Neural cell (in vitro differentiated cells): ENCODE measurements around the gene BMPR1B.

Source experiments
- CTCF ChIP-seq: fragments of 450-650 bp; IDR thresholded peaks from 2 replicates; pipeline ENCODE4 v1.5.1; 2014; ENCODE audit warnings: antibody characterized with exemption, mild to moderate bottlenecking, moderate library complexity; ENCODE audit not compliant: poor library complexity, severe bottlenecking
- EP300 ChIP-seq: fragments of 450-650 bp; conservative IDR thresholded peaks from 2 replicates; pipeline ENCODE4 v1.6.1; 2014; ENCODE audit warnings: antibody characterized with exemption, mild to moderate bottlenecking, moderate library complexity; ENCODE audit not compliant: poor library complexity, severe bottlenecking
- EZH2 ChIP-seq: fragments of 200-600, 300-800 bp; shearing (Covaris generic), sonication (generic); IDR thresholded peaks from 2 replicates; pipeline ENCODE4 v1.6.1; 2014; ENCODE audit warnings: antibody characterized with exemption, low read length, borderline replicate concordance, mild to moderate bottlenecking; ENCODE audit not compliant: insufficient read depth, poor library complexity, severe bottlenecking
- MXI1 ChIP-seq: fragments of 450-650 bp; conservative IDR thresholded peaks from 2 replicates; pipeline ENCODE4 v1.6.1; 2014; ENCODE audit warnings: antibody characterized with exemption, mild to moderate bottlenecking; ENCODE audit not compliant: poor library complexity, severe bottlenecking
- POLR2AphosphoS5 ChIP-seq: IDR thresholded peaks from 2 replicates; pipeline ENCODE4 v1.6.1; 2012
- RAD21 ChIP-seq: fragments of 450-650 bp; conservative IDR thresholded peaks from 2 replicates; pipeline ENCODE4 v1.6.1; 2014; ENCODE audit warnings: antibody characterized with exemption, mild to moderate bottlenecking, moderate library complexity
- TAF1 ChIP-seq: IDR thresholded peaks from 2 replicates; pipeline ENCODE4 v1.6.1; 2012; ENCODE audit warnings: low read depth

- TF ChIP-seq CTCF (no peak), RAD21 (no peak), TAF1 (no peak), EZH2 (no peak), MXI1 (no peak), POLR2AphosphoS5 (no peak), EP300 (no peak)
These were observed 13.9 kb upstream of the BMPR1B start for GRCh38 chr4:94743838-94744237.
